Measurements from ENCODE around the gene DGKI. TPM values are rescaled to one million over a fixed set of nuclear protein-coding genes. Genes with fewer than 3 reads are reported as not detected.

The DGKI gene
- total RNA-seq, 1 donor from 2014 or later = 3.1 TPM

GRCh38 chr7:137501562-137501961 is 345.2 kb downstream of the DGKI start:
- Mint-ChIP-seq H3K9me3 (ENCODE audit: unreplicated experiment) (peaks cover 10% of the 10 kb centered on the region), H3K4me1 (ENCODE audit: unreplicated experiment) (no peaks in the 10 kb centered on the region), H3K27ac (ENCODE audit: unreplicated experiment) (no peak overlapping the region), H3K36me3 (ENCODE audit: unreplicated experiment) (no peaks in the 10 kb centered on the region), H3K4me3 (ENCODE audit: unreplicated experiment) (no peak overlapping the region), H3K27me3 (ENCODE audit: unreplicated experiment) (no peaks in the 10 kb centered on the region)
- no peak for TF ChIP-seq CTCF (IDR thresholded peaks at IDR 0.05)
- no peak for DNase-seq (ENCODE audit: extremely low spot score, unreplicated experiment)

GRCh38 chr7:137492889-137493288 is 353.9 kb downstream of the DGKI start:
- TF ChIP-seq CTCF (IDR thresholded peaks at IDR 0.05) = no peak
- Mint-ChIP-seq H3K9me3 (ENCODE audit: unreplicated experiment) (peaks cover 23% of the 10 kb centered on the region), H3K27ac (ENCODE audit: unreplicated experiment) (no peak overlapping the region), H3K27me3 (ENCODE audit: unreplicated experiment) (no peaks in the 10 kb centered on the region), H3K4me1 (ENCODE audit: unreplicated experiment) (no peaks in the 10 kb centered on the region), H3K4me3 (ENCODE audit: unreplicated experiment) (no peak overlapping the region), H3K36me3 (ENCODE audit: unreplicated experiment) (peaks cover 7% of the 10 kb centered on the region)
- no peak for DNase-seq (ENCODE audit: extremely low spot score, unreplicated experiment)

GRCh38 chr7:137489880-137490279 is 356.9 kb downstream of the DGKI start:
- no peaks in the 10 kb centered on the region for H3K4me1 Mint-ChIP-seq (ENCODE audit: unreplicated experiment)
- H3K36me3 Mint-ChIP-seq (ENCODE audit: unreplicated experiment) = peaks cover 5% of the 10 kb centered on the region

GRCh38 chr7:137488038-137488437 is 358.7 kb downstream of the DGKI start:
- H3K27ac Mint-ChIP-seq (ENCODE audit: unreplicated experiment) = no peak overlapping the region
- no peak for DNase-seq (ENCODE audit: extremely low spot score, unreplicated experiment)
- TF ChIP-seq CTCF (IDR thresholded peaks at IDR 0.05) = peak; percentile 23
- H3K9me3 Mint-ChIP-seq (ENCODE audit: unreplicated experiment) = no peaks in the 10 kb centered on the region
- H3K36me3 Mint-ChIP-seq (ENCODE audit: unreplicated experiment) = no peaks in the 10 kb centered on the region
- H3K27me3 Mint-ChIP-seq (ENCODE audit: unreplicated experiment) = no peaks in the 10 kb centered on the region
- no peaks in the 10 kb centered on the region for H3K4me1 Mint-ChIP-seq (ENCODE audit: unreplicated experiment)
- H3K4me3 Mint-ChIP-seq (ENCODE audit: unreplicated experiment) = no peak overlapping the region

More at GRCh38 chr7:137489880-137490279, 356.9 kb downstream of the DGKI start:
- TF ChIP-seq CTCF (IDR thresholded peaks at IDR 0.05) = no peak
- H3K27me3 Mint-ChIP-seq (ENCODE audit: unreplicated experiment) = no peaks in the 10 kb centered on the region
- no peak overlapping the region for H3K4me3 Mint-ChIP-seq (ENCODE audit: unreplicated experiment)
- H3K9me3 Mint-ChIP-seq (ENCODE audit: unreplicated experiment) = peaks cover 10% of the 10 kb centered on the region
- H3K27ac Mint-ChIP-seq (ENCODE audit: unreplicated experiment) = no peak overlapping the region
- DNase-seq (ENCODE audit: extremely low spot score, unreplicated experiment) = no peak

- H3K36me3 Mint-ChIP-seq (ENCODE audit: unreplicated experiment) = peaks cover 2% of the 10 kb centered on the region
- H3K27me3 Mint-ChIP-seq (ENCODE audit: unreplicated experiment) = no peaks in the 10 kb centered on the region
- no peak for DNase-seq (ENCODE audit: extremely low spot score, unreplicated experiment)
- H3K27ac Mint-ChIP-seq (ENCODE audit: unreplicated experiment) = no peak overlapping the region
- H3K4me1 Mint-ChIP-seq (ENCODE audit: unreplicated experiment) = peaks cover 9% of the 10 kb centered on the region
- no peak for TF ChIP-seq CTCF (IDR thresholded peaks at IDR 0.05)
- H3K9me3 Mint-ChIP-seq (ENCODE audit: unreplicated experiment) = no peaks in the 10 kb centered on the region
- H3K4me3 Mint-ChIP-seq (ENCODE audit: unreplicated experiment) = no peak overlapping the region
Measured at GRCh38 chr7:137485818-137486217, 361.0 kb downstream of the DGKI start.

All from osteocyte (in vitro differentiated cells).